GM19463 (cell line): ENCODE measurements around the gene TCF3.

ENCODE experiments used
- ATAC-seq: cut with Tn5 transposase; IDR thresholded peaks from one replicate; pipeline ENCODE4 v1.9.1; 2021; ENCODE audit warnings: mild to moderate bottlenecking, moderate library complexity; ENCODE audit not compliant: unreplicated experiment

The TCF3 gene

GRCh38 chr19:1567848-1568227 is 84.6 kb downstream of the TCF3 start:
- ATAC-seq: no peak

- no peak for ATAC-seq
These were observed 85.1 kb downstream of the TCF3 start for GRCh38 chr19:1567116-1567847.

- ATAC-seq: no peak
These were observed 85.9 kb downstream of the TCF3 start for GRCh38 chr19:1566392-1567115.

- no peak for ATAC-seq
These were observed 89.2 kb downstream of the TCF3 start for GRCh38 chr19:1563251-1563650.

- no peak for ATAC-seq
These were observed 91.1 kb downstream of the TCF3 start for GRCh38 chr19:1561236-1561842.

GRCh38 chr19:1560286-1560882 is 92.0 kb downstream of the TCF3 start:
- no peak for ATAC-seq
